Measurements from ENCODE around the gene GSTM5.

Gene GSTM5

GRCh38 chr1:109757936-109758786, 46.1 kb downstream of the GSTM5 start:
- no peak for DNase-seq (ENCODE audit: low read depth)
- TF ChIP-seq CTCF (IDR thresholded peaks at IDR 0.05; ENCODE audit: low read depth, low read length, missing control alignments): no peak
- no peak overlapping the region for H3K4me3 ChIP-seq (ENCODE audit: low read depth, low read length)

GRCh38 chr1:109759513-109760334, 47.7 kb downstream of the GSTM5 start:
- DNase-seq (ENCODE audit: low read depth): no peak
- H3K4me3 ChIP-seq (ENCODE audit: low read depth, low read length): no peak overlapping the region
- no peak for TF ChIP-seq CTCF (IDR thresholded peaks at IDR 0.05; ENCODE audit: low read depth, low read length, missing control alignments)

- no peak for DNase-seq (ENCODE audit: low read depth)
- H3K4me3 ChIP-seq (ENCODE audit: low read depth, low read length): no peak overlapping the region
- no peak for TF ChIP-seq CTCF (IDR thresholded peaks at IDR 0.05; ENCODE audit: low read depth, low read length, missing control alignments)
Observed at GRCh38 chr1:109760581-109761226, 48.7 kb downstream of the GSTM5 start.

GRCh38 chr1:109761227-109762038, 49.4 kb downstream of the GSTM5 start:
- no peak for DNase-seq (ENCODE audit: low read depth)
- H3K4me3 ChIP-seq (ENCODE audit: low read depth, low read length): no peak overlapping the region
- no peak for TF ChIP-seq CTCF (IDR thresholded peaks at IDR 0.05; ENCODE audit: low read depth, low read length, missing control alignments)

GRCh38 chr1:109762039-109762585, 50.1 kb downstream of the GSTM5 start:
- no peak overlapping the region for H3K4me3 ChIP-seq (ENCODE audit: low read depth, low read length)
- TF ChIP-seq CTCF (IDR thresholded peaks at IDR 0.05; ENCODE audit: low read depth, low read length, missing control alignments): no peak
- DNase-seq (ENCODE audit: low read depth): no peak

All from GM12864 (cell line).